Heart left ventricle (tissue), 13 donors: ENCODE data around the gene WDCP.
"Not testable (repeated sequence)": the region's sequence is repeated elsewhere in the genome, so short reads cannot be mapped to it uniquely, and the experiment has no call there.

Experiments used
- CTCF ChIP-seq, 12 donors: fragments of 200-600 bp; sonication (generic) in 4 of 12; IDR thresholded peaks; one replicate each; pipeline versions ENCODE4 v1.5.0 to v1.8.0; 2018 to 2022; ENCODE audit warnings: antibody characterized with exemption in 12 of 12, mild to moderate bottlenecking in 5 of 12
- POLR2A ChIP-seq, 2 donors: fragments of 450-650 bp; IDR thresholded peaks; one replicate each; pipeline ENCODE4 v1.6.1; 2017; ENCODE audit warnings: antibody characterized with exemption in 2 of 2, mild to moderate bottlenecking in 2 of 2, moderate library complexity in 2 of 2
- donor health status: ischemic (EF 13 %, LVEDD 7.1; RV severe dilation, severe dysfunction).
- donor health status: DM: no; HTN: yes; CAD: no.
- donor health status: DM: no; HTN: no; CAD: no.
- donor health status: ischemic (EF 25% LVEDD 6.9; RV normal size, moderate dysfunction).
- donor health status: ischemic (EF 25% LVEDD 5.7; RV mildly dilated, moderate dysfunction).
- donor health status: ischemic (EF 35%, LVEDD 5.7; RV mildly dilated, moderate dysfunction).
- donor health status: nonischemic (EF 11% LVEDD 7.7; RV severe dilation, severe dysfunction).
- donor health status: DM: yes; HTN: yes; CAD: no.
- donor health status: PGD.
- donor health status: ischemic (EF 29% LVEDD 5.4; RV normal size, mild dysfunction).
- donor health status: nonischemic (EF 23%, LVEDD 6.1; RV moderate dilation, normal function).

GRCh38 chr2:24043133-24043532 is 4.1 kb downstream of the WDCP start:
- not testable (repeated sequence) for TF ChIP-seq CTCF, POLR2A (IDR thresholded peaks at IDR 0.05)
